ENCODE data around the gene ZBP1.

ZBP1 gene

DNA sequence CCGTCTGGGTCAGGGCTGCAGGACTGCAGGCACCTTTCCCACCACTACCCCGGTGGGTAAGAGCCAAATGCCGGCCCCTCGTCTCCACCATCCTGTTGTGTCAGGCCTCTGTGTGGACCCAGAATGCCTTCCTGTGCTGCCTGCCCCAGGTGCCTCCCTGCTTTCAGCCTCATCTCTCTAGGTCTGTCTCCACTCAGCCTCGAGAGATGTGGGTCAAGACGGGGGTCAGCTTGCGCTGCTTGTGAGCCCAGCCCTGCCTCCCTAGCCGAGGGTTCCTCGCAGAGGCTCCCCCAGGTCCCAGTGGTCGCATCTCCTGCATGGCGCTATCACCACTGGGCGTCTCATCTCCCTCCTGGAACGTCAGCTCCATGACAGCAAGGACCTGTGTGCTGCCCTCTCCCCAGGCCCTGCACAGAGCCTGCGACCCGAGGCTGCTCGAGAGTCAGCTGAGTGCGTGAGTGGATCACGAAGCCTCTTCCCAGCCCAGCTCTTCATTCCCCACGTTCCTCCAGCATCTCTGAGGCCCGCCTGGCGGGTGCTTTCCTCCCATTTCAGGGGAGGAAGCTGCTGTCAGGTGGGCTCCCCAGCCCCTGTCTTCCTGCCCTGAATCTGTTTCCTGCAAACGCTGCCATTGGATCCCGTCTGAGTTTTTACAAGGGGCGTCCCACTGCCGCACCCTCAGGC is 38.7 kb upstream of the ZBP1 start:
- DNase-seq (ENCODE audit: low read depth), result no peak

DNA sequence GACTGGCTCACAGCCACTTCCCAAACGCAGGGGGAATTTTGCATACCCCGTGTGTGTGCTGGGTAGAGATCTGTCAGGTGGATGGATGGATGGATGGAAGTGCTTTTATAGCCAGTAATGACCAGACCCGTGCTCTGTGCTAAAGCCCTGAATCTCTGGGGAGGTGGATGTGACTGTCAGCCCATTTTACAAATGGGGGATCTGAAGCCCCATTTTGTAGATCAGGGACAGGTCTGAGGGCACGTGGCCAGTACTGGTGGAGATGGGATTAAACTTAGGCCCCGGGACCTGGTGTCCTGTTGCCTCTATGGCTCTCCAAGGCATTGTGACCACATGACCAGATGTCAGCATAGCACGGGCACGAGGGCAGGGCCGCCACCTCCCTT is 38.2 kb upstream of the ZBP1 start:
- no peak for DNase-seq (ENCODE audit: low read depth)

DNA sequence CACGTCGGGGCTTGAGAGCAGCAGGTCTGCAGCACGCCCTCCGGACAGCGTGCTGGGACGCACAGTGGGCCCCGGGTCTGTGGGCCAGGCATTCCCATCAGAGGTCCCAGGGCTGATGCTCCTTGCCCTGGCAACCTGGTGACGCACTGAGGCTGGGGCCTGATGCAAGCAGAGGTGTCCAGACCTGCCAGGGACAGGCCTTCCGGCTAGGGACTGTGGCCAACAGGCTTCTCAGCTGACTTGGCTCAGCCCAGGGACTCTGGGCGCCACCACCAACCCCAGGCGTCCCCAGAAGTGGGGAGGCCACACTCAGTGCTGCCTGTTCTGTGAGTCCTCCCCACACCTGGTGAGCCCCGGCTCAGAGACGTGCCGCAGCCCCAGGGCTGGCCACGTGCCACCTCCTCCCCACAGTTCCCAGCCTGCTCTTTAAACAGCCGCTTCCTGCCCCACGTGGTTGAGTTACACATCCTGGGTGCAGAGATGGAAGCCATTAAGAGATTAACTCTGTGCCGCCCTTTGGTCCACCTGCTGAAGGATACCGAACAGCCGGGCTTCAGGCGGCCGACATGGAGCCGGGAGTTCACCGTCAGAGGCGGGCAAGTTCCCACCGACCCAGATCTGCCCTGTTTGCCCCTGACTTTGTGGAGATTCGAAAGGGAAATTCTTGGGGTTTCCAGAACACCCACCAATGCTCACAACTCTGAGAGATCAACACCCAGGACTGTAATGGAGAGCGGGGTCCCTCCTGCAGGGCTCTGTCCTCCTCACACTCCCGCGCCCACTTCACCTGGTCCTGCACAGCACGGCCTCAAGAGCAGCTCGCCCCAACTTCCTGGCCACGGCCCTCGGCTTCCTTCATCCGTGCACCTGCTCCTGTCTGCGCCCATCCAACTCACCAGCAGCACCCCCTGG is 37.6 kb upstream of the ZBP1 start:
- no peak for DNase-seq (ENCODE audit: low read depth)

DNA sequence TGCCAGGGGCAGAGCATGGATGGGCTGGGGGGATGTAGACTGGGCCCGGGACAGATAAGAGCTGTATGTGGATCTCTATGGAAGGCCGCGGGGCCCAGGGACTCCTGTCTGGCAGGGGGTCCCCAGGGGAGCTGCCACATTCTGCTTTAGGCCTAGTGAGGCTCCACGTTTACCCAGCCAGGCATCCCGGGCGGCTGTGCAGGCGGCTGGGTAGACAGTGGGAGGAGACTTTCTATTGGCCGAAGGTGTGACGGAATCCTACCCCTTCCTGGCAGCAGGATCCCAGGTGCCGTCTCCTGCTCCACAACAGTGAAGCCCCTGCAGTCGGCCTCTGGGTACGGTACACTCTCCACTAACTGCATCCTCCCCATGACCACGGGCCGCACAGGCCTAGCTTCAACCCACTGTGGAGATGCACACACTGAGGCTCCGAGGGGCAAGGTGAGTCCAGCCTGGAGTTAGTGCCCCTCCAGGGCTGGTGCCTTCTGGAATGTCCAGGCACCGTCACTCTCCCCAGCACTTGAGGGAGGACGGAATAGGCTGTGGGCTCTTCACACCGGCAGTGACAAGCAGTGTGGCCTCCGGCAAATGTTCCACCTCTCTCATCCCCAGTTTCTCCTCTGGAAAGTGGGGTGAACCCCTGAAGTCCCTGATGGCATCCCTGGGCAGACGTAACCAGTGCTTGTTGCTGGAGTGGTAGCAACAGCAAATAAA is 36.8 kb upstream of the ZBP1 start:
- DNase-seq (ENCODE audit: low read depth), result no peak

DNA sequence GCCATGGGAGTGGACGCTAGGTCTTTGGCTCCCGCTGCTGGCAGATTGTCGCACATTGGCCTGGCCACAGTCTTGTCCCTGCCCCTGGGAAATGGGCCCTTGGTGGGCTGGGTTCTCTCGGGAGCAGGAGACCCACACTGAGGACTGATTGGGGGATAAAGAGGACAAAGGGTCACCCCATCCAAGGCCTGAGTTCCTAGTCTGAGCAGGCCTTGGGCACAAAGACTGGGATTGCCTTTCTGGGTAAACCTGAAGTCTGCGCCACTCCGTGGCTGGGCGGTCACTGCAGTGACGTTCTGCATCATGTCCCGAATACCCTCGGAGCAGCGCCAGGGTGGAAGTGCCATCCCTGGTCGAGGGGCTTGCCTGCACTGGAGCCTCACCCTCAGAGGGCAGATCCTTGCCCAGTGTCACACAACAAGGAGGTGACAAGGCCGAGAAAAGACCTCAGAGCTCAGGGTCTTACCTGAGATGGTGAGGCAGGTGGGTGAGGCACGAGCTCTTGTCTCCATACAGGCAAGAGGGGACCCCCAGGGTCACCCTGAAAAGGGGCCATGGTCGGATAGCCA is 36.1 kb upstream of the ZBP1 start:
- DNase-seq (ENCODE audit: low read depth), result no peak

DNA sequence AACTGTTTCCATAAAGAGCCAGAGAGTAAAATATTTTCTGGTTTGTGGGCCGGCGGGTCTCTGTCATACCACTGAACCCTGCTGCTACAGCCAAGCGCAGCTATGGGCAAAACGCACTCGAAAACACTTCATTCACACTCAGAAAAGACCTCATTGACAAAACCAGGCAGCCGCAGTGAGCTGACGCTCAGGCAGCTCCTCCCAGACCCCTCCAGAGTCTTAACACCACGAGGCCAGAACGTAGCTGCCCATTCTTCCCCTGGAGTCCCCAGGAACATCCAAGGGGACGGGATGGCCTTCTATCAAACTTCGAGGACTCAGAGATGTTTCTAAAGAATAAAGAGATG is 35.6 kb upstream of the ZBP1 start:
- no peak for DNase-seq (ENCODE audit: low read depth)

DNA sequence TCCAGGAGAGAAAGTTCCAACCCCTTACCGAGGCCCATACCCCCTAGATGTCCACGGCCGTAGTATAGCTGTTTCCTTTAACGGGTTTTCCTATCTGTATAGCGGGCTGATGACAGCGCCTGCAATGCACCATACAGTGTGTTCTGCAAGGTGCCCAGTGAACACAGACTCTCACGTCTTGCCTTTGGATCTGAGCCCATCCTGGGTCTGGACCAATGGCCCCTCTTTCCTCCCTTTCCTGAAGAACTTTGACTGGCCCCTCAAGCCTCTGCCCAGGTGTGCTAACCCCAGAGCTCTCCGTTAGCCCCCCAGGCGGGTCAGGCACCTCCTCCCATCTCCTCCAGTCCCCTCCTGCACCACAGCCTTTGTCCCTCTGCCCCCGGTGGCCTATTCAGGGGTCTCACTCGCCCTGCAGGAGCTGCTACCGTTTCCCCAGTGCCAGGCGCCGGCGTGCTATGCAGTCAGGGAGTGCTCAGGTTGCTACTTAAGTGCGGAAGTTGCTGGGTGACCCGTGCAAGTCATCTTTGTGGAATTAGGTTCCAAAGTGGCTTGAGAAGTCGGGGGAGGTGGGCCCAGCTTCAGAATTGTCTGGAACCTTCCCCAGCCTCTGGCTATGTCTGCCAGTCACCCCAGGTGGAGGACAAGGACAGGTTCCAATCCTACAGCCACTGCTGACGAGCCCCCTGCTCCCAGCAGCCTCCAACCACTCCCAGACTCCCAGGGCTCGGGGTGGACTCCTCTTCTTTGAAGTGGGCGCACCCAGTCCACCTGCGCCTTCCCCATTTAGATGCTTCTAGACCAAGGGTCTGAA is 35.0 kb upstream of the ZBP1 start:
- no peak for DNase-seq (ENCODE audit: low read depth)

DNA sequence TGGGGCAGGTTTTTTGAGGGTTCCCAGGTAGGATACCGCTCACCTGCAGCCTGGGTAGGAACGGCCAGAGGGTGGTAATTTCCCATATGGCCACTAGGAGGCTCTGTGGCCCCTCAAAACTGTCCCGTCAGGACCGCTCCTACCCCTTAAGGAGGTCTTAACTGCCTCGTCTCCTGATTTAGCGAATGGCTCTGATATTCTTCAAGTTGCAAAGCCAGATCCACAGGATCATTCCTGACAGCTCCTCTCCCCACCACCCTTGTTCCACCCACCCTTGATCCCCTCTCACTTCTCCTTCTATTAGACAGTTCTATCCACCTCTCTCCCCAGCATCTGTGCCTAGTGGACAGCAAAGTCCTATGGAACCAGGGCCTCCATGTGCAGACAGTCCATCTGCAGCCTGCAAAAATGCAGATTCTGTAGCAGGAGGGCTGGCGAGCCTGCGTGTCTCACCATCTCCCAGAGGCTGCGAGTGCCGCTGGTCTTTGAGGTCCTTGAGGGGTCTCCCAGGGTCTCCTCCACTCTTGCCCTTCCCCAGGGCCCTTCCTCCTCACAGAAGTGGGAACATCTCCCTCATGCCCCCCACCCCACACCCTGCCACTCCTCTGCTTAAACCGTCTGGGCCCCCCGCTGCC is 34.3 kb upstream of the ZBP1 start:
- DNase-seq (ENCODE audit: low read depth), result peak; percentile 40

DNA sequence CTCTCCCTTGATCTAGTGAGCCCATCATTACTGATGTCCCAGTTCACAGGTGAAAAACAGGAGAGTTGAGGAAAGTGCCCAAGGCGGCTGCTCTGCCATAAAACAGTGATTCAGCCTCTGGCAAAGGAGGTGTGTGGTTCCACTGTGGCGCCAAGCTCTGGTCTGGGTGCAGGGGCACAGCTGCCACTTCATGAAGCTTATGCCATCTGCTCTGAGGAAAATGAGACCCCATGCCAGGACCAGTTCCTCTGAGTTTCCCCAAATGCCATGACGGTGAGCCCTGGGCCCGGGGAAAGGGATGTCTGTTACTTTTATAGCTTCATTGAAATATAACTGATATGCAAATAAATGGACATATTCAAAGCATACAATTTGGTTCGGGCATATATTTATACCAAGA is 33.7 kb upstream of the ZBP1 start:
- no peak for DNase-seq (ENCODE audit: low read depth)

DNA sequence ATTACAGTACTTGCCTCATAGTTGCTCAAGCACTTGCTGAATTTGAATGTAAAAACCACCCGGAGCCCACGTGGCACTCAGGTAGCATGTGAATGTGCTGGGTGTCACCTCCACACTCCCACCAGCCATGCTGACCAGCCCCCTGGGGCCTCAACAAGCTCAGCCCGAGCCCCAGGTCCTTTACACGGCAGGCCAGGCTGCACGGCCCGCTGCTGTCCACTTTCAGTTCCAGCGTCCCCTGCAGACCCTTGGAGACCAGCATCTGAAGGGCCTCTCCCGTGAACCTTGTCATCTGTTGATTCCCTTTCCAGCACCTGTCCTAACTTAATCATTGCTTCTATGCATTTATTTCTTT is 33.3 kb upstream of the ZBP1 start:
- no peak for DNase-seq (ENCODE audit: low read depth)

DNA sequence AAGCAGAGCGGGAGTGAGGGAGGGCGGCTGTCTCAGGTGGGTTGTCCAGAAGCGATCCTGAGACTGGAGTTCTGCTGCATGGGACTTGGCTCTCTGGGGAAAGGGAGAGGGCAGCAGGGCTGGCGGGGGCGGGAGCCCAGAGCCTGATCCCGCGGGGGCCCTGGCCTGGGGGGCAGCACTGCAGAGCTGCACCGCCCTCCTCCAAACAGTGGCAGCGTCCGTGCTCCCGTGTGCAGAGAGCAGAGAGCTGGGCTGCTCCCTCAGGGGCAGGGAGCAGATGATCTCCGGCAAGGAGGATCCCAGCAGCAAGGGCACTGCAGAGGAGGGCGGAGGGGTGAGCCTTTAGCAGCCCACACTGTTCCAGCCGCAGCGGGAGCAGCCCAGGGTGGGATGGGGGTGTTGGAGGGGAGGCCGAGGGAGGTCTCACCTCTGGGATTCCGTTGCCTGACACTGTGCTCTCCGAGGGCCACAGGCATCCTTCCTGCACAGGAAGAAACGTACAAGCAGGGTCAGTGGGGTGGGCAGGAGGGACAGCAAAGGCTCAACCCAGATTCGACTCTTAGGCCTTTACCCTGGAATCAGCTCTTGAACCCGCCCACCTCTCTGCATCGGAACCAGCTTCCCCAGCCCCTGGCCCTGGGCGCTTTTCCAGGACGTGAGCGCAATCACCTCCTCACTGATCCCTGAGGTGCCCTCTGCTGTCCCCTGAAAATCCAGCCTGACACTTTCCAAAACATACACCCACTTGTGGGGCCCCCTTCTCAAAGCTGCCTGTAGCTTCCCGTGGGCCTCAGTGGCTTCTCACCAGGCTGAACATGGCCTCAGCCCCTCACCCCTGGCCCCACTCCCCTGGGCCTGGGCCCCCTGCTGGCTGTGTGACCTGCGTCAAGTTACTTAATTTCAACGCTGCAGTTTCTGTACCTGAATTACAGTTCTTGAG is 32.6 kb upstream of the ZBP1 start:
- no peak for DNase-seq (ENCODE audit: low read depth)

DNA sequence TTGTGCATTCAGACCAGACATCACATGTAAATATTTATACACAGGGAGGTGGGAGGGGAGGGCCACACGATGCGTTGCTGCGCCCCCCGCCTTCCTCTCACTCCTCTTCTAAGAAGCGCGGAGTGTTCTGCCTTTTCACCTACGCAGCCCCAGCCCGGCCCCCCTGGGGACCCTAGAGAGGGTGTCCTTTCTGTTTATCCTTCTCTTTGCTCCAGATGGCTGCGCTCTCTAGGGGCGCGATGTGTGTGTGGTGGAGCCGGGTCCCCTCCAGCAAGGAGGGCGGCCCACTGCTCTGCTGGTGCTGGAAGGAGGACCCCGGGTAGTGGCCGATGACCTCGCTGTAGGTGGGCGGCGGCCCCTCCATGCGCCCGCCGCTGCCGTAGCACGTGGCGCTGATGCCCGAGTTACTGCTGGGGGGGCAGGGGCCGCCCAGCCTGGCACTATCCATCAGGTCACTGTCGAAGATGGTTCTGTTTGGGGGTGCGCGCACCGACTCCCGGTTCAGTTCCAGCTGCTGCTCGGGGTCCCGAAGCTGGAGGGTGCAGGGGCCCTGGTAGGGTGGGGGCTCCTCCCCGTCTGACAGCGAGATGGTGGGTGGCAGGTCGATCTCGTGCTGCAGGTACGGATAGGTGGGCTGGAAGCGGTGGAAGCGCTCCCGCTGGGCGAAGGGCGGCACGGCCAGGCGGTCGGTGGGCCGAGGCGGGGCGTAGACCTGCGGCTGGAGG is 31.8 kb upstream of the ZBP1 start:
- DNase-seq (ENCODE audit: low read depth), result no peak

DNA sequence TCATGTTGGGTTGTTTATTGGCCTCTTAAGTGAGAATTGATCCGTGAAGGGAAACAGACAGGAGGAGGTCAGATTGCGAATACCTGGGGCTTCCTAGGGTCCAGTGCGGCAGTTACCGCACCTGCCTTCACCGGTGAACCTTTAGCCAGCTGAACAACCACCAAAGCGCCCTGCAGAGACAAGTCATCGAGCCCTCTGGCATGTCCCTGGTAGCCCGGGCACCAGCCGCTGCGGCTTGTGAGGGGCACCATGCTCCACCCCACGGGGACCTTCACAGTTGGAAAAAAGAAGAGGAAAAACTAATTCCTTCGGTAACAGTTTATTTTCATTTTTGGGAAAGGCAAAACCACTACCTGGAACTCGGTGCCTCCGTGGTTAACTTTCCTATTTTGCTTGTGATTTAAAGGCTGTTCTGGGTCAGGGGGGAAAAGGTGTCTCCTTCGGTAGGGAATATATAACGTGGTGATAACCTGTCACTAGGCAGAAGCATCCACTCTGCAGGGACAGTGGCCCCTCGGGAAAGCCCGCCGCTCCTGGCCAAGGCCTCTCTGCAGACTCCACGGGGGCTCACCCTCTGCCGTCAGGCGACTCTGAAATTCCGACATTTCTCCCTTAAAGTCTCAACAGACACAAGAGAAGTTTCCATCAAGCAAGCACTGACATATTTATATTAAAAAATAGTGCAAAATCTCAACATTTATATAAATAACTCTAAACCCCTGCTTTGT is 30.7 kb upstream of the ZBP1 start:
- no peak for DNase-seq (ENCODE audit: low read depth)

DNA sequence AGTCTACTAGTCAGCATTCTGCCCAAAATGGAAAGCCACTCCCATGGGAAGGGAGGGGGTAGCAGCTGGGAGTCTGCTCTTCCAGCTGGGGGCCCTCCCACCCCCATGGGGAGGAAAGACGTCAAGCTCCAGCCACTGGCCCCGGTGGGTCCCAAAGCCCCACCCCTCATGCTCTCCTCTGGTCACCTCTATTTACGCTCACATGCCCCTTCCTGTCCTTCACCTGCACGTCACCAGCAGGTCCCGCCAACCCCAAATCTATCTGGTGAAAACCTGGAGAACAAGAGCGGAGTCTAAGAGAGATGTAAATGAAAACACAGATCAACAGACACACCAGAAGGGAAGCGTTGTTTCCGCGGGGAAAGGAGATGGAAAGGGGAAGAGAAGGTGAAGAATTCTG is 30.0 kb upstream of the ZBP1 start:
- no peak for DNase-seq (ENCODE audit: low read depth)

DNA sequence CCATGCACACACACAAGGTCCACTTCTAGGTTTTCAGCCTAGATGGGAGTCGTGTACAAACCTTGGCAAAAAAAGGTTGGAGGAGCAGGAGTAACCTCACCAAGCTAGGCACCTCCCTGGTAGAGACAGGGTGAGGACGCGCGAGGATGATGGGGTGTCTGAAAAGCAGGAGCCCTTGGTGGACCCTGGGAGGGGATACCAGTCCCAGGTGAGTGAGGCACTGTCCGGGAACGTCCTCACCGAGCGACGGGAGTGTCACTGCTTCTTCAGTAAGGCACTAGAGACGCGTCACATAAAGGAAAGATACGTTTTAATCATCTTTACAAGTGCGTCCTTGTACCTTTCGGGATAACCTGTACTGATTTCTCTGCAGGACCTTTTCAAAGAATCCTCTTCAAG is 29.4 kb upstream of the ZBP1 start:
- no peak for DNase-seq (ENCODE audit: low read depth)

DNA sequence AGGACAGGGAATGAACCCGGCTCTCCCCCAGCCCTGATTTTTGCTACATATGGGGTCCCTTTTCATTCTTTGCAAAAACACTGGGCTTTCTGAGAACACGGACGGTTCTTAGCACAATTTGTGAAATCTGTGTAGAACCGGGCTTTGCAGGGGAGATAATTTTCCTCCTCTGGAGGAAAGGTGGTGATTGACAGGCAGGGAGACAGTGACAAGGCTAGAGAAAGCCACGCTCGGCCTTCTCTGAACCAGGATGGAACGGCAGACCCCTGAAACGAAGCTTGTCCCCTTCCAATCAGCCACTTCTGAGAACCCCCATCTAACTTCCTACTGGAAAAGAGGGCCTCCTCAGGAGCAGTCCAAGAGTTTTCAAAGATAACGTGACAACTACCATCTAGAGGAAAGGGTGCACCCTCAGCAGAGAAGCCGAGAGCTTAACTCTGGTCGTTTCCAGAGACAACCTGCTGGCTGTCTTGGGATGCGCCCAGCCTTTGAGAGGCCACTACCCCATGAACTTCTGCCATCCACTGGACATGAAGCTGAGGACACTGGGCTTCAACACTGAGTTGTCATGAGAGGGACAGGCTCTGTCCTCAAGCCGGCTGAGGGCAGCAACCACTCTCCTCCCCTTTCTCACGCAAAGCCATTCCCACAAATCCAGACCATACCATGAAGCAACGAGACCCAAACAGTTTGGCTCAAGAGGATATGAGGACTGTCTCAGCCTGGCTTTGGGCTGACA is 28.8 kb upstream of the ZBP1 start:
- no peak for DNase-seq (ENCODE audit: low read depth)

DNA sequence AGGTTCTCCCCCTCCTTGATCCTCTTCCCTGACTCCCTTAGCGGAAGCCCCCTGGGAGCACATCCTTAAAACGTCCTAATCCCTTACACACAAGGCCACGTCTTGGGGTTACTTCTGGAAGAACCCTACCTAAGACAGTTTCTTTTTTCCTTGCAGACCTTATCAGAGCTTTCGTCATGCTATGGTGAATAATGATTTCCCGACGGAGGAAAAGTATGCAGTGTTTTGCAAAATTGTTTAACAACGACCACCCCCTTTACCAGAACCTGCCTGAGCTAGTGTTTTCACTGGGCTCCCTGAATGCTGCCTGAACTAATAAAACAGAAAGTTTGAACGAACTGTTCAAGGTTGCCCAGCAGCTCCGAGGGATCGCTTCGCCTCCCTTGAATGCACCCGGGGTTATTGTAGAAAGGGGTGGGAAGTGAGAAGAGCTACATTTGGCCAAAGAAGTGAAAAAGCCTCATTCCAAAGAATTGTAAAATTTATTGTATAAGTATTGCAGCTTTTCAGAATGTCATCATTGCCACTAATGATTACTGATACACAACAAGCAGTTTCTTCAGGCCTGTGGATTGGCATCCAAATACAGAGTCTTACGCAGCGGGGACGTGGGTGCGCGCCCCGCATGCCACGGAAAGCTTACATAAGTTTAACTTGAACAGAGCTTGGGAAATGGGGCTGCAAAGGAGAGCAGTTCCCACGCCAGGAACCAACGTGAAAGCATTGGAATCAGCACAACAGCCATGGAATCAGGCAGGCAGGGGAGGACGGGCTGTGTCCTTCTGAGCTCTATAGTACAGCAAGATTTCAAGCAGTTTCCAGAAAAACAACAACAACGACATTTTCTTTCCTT is 27.9 kb upstream of the ZBP1 start:
- DNase-seq (ENCODE audit: low read depth), result no peak
